Dedifferentiated amniotic fluid mesenchymal stem cell (primary cell): Measurements from ENCODE around the gene CPB1.

Source experiments
- DNase-seq: peaks from one replicate; pipeline ENCODE4 v3.0.0-alpha.2; 2016; ENCODE audit errors: extremely low spot score

The CPB1 gene

GRCh38 chr3:148882288-148882687 is 54.7 kb downstream of the CPB1 start:
- peak; percentile 61 for DNase-seq

- DNase-seq, result no peak
These were observed 55.6 kb downstream of the CPB1 start for GRCh38 chr3:148883163-148883562.

GRCh38 chr3:148884261-148884660 is 56.6 kb downstream of the CPB1 start:
- DNase-seq, result no peak

- no peak for DNase-seq
These were observed 62.2 kb downstream of the CPB1 start for GRCh38 chr3:148889828-148890227.

- DNase-seq, result no peak
These were observed 68.5 kb downstream of the CPB1 start for GRCh38 chr3:148896062-148896461.

- peak; percentile 86 for DNase-seq
These were observed 74.6 kb downstream of the CPB1 start for GRCh38 chr3:148901987-148902791.

GRCh38 chr3:148903022-148903442 is 75.4 kb downstream of the CPB1 start:
- peak; percentile 58 for DNase-seq

- DNase-seq, result no peak
These were observed 76.3 kb downstream of the CPB1 start for GRCh38 chr3:148903941-148904340.

GRCh38 chr3:148906667-148907066 is 79.1 kb downstream of the CPB1 start:
- DNase-seq, result no peak
